ENCODE results near the gene EVL.

The EVL gene

DNA sequence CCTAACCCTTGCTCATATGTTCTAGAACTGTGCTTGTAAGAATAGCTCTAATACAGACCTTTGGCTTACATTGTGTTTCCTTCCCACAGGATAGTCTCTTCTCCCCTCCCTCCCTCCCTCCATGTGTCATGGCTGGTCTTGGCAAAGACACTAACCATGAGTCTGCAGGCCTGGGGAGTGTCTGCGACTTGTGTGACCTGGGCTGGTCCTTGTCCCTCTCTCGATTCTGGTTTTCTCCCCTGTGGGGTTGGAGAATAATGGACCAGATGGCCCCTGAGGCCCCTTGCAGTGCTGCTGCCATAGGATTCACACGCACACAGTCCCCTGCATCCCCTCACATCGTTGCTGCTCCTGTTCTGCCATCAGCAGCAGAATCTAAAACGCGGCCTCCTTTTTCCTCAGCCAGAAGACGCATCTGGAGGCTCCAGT is 64.0 kb downstream of the EVL start:
- Mint-ChIP-seq H3K4me1 (peaks cover 16% of the 10 kb centered on the region), H3K27ac (peak overlapping the region in 1 of 2 donors; percentile 61), H3K9me3 (no peaks in the 10 kb centered on the region), H3K27me3 (no peaks in the 10 kb centered on the region), H3K4me3 (no peak overlapping the region)
- DNase-seq (no peak), ATAC-seq (no peak)

- DNase-seq = no peak
- ATAC-seq = no peak
- no peaks in the 10 kb centered on the region for H3K9me3 Mint-ChIP-seq
- peaks cover 19% of the 10 kb centered on the region for H3K4me1 Mint-ChIP-seq
- H3K27ac Mint-ChIP-seq = peak overlapping the region in 1 of 2 donors; percentile 95
- no peak overlapping the region for H3K4me3 Mint-ChIP-seq
- H3K27me3 Mint-ChIP-seq = no peaks in the 10 kb centered on the region
Measured at GRCh38 chr14:100130521-100130920, 65.3 kb downstream of the EVL start.

DNA sequence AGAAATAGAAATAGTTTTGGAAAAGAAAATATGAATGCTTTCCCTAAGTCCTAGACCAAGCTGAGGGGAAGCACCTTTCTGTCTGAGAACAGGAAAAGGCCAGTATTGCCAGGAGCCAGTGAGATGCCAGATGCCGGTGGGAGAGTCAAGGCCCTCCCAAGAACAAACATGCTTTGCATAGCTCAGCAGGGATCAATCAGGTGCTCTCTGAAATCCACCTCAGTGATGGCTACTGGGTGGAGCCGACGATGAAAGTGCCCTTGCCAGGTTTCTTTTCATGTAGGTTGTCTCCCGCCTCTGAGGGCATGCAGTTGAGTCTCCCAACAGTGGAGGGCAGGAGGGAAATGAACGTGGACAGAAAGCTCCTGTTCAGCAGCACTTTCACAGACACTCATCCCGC is 66.0 kb downstream of the EVL start:
- Mint-ChIP-seq H3K27ac (peak overlapping the region in 1 of 2 donors; percentile 95), H3K27me3 (no peaks in the 10 kb centered on the region), H3K9me3 (no peaks in the 10 kb centered on the region), H3K4me3 (no peak overlapping the region), H3K4me1 (peaks cover 24% of the 10 kb centered on the region)
- DNase-seq = no peak
- ATAC-seq = no peak

DNA sequence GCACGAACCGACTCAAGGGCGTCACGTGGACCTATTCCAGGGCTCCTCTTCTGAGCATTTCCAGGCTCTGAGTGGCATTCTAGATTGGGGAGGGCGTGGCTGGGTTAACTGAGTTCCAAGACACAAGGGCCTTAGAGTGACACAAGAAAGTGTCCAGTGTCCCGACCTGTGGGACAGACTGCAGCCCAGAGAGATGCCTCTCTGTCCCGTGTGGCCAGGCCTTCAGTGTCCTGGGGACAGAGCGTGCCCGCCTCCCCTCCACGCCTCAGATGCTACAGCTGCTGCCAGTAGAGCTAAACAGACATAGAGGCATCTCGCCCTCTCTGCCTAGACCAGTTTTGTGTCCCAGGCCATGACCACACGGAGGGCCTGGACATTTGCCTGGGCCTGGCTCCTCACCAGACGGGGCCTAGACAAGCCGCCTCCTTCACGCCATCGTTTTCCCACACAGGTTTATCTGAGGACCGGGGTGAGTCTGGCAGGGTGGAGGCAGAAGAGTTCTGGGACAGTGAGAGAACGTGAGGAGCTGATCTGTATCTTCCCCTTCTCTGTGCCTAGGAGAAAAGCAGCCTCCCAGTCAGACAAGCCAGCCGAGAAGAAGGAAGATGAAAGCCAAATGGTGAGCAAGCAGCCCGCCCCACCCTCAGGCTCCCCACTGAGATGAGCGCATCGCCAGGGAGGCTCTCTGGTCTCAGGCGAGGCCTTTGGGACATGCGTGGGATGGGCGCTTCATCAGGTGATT is 67.1 kb downstream of the EVL start:
- no peaks in the 10 kb centered on the region for H3K9me3 Mint-ChIP-seq
- ATAC-seq = peak; percentile 32
- peaks cover 24% of the 10 kb centered on the region for H3K4me1 Mint-ChIP-seq
- DNase-seq = no peak
- H3K4me3 Mint-ChIP-seq = no peak overlapping the region
- H3K27ac Mint-ChIP-seq = peak overlapping the region in 1 of 2 donors; percentile 78
- H3K27me3 Mint-ChIP-seq = no peaks in the 10 kb centered on the region

DNA sequence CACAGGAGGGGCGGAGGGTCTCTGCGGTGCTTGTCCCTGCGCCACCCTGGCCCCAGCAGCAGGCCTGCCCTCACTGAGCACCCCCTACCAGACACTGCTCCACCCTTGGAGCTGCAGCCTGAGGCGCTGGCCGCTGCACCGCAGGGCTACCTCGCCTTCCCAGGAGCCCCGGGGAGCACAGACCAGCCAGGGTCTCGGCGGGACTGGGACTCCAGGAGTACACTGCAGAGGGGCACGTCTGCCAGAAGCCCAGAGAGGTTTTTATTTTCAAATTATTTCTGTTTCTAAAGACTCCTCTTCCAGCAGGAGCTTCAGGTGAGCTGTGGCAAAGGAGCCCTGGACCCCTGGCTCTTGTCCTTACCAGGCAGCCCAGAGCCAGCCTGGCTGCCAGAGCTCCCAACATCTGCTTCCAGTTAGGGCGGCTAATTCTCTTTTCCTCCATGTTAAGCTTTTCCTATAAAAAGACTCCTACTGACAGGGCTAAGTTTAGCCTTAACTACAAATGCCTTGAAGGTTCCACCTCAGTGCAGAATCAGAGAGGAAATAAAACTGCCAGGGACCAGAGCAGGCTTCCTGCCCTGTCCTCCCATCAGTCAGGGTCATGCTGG is 67.8 kb downstream of the EVL start:
- H3K27ac Mint-ChIP-seq = peak overlapping the region in 1 of 2 donors; percentile 78
- ATAC-seq = no peak
- peaks cover 24% of the 10 kb centered on the region for H3K4me1 Mint-ChIP-seq
- H3K9me3 Mint-ChIP-seq = no peaks in the 10 kb centered on the region
- DNase-seq = no peak
- H3K27me3 Mint-ChIP-seq = no peaks in the 10 kb centered on the region
- H3K4me3 Mint-ChIP-seq = no peak overlapping the region

- H3K27ac Mint-ChIP-seq = peak overlapping the region in 1 of 2 donors; percentile 54
Measured at GRCh38 chr14:100134586-100134985, 69.4 kb downstream of the EVL start.

DNA sequence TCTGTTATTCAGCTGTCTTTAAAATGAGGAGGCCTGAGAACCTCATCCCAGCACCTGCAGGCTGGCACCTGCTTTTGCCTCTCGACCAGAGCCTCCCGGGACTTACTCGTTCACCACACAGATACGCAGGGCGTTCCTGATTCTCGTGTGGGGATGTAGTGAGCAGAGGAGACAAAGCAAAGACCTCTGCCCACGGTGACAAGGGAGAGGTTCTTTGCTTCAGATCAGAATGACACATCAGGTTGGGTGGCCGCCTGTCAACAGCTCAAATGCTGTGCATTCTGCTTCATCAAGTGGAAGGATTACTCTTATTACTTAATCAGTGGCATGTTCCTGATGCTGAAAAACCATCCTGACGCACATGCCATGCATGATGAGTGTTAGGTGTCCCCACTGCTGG is 69.9 kb downstream of the EVL start:
- Mint-ChIP-seq H3K27me3 (no peaks in the 10 kb centered on the region), H3K4me3 (no peak overlapping the region), H3K4me1 (peaks cover 39% of the 10 kb centered on the region), H3K27ac (no peak overlapping the region), H3K9me3 (no peaks in the 10 kb centered on the region)
- ATAC-seq (no peak), DNase-seq (no peak)

More at GRCh38 chr14:100134586-100134985, 69.4 kb downstream of the EVL start:
- H3K4me1 Mint-ChIP-seq = peaks cover 39% of the 10 kb centered on the region
- no peaks in the 10 kb centered on the region for H3K9me3 Mint-ChIP-seq
- H3K27me3 Mint-ChIP-seq = no peaks in the 10 kb centered on the region
- ATAC-seq (no peak), DNase-seq (no peak)
- no peak overlapping the region for H3K4me3 Mint-ChIP-seq

DNA sequence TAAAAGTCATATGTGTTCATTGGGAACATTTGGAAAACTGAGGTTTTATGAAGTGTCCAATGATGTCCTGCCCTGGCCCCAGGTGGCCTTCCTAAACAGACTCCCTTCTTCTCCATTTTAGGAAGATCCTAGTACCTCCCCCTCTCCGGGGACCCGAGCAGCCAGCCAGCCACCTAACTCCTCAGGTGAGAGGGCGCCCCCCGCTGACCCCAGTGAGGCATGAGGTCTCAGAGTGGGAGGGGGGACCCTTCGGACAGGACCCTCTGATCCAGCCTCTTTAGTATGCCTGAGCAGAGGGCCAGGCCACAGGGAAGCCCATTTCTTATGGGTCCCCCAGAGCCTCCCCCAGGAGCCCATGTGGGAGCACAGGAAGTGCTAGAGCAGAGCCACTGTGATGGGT is 70.6 kb downstream of the EVL start:
- Mint-ChIP-seq H3K27me3 (no peaks in the 10 kb centered on the region), H3K4me3 (no peak overlapping the region), H3K4me1 (peaks cover 34% of the 10 kb centered on the region), H3K27ac (peak overlapping the region; percentile 33 to 71), H3K9me3 (no peaks in the 10 kb centered on the region)
- ATAC-seq (no peak), DNase-seq (no peak)

GRCh38 chr14:100137173-100137572 is 72.0 kb downstream of the EVL start:
- ATAC-seq (no peak), DNase-seq (no peak)
- Mint-ChIP-seq H3K4me3 (no peak overlapping the region), H3K27ac (peak overlapping the region in 1 of 2 donors; percentile 91), H3K4me1 (peaks cover 44% of the 10 kb centered on the region), H3K27me3 (no peaks in the 10 kb centered on the region), H3K9me3 (no peaks in the 10 kb centered on the region)

GRCh38 chr14:100138082-100138787 is 73.0 kb downstream of the EVL start:
- no peak overlapping the region for H3K4me3 Mint-ChIP-seq
- peaks cover 44% of the 10 kb centered on the region for H3K4me1 Mint-ChIP-seq
- ATAC-seq (no peak), DNase-seq (no peak)
- H3K9me3 Mint-ChIP-seq = no peaks in the 10 kb centered on the region
- no peaks in the 10 kb centered on the region for H3K27me3 Mint-ChIP-seq
- peak overlapping the region in 1 of 2 donors; percentile 78 for H3K27ac Mint-ChIP-seq

DNA sequence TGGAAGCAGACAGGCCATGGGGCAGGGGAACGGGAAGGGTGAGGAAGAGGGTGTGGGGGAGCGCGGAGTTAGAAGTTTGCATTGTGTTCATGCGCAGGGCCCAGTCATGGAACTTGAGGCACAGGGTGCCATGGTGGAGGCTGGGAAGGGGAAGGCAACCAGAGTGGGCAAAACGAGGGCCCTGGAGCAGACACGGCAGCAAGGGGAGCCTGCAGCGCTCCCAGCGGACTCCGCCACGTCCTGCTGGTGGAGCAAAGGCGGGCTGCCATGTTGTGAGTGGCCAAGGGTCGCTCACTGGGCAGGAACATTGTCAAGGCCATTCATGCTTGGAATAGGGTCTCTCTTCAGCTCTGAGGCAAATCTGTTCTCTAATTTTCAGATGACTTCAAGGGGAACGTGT is 73.7 kb downstream of the EVL start:
- H3K27me3 Mint-ChIP-seq = no peaks in the 10 kb centered on the region
- H3K27ac Mint-ChIP-seq = peak overlapping the region in 1 of 2 donors; percentile 78
- H3K9me3 Mint-ChIP-seq = no peaks in the 10 kb centered on the region

DNA sequence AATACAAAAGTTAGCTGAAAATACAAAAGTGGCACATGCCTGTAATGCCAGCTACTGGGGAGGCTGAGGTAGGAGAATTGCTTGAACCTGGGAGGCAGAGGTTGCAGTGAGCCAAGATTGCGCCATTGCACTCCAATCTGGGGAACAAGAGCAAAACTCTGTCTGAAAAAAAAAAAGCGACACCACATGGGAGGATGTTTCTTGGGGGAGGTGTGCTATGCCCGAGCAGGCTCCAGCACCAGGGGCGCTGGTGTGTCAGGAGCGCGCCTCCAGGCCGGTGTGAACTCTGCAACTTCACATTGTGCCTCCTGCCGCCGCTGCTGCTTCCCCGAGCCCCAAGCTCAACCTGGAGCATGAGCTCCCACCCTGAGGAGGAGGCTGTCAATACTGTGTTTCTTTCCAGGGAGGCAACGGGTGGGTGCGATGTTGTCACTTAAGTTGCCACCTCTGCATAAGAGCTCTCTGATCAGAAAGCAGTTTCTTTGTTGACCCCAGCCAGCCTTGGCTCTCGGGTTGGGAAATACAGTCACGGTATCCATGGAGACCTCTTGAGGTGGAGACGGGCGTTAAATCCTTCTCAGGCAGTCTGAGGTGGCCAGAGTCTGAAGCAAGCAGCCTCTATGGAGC is 75.3 kb downstream of the EVL start:
- no peak for DNase-seq
- peaks cover 55% of the 10 kb centered on the region for H3K4me1 Mint-ChIP-seq
- H3K9me3 Mint-ChIP-seq = no peaks in the 10 kb centered on the region
- peak overlapping the region in 1 of 2 donors; percentile 94 for H3K27ac Mint-ChIP-seq
- H3K27me3 Mint-ChIP-seq = no peaks in the 10 kb centered on the region
- H3K4me3 Mint-ChIP-seq = no peak overlapping the region
- ATAC-seq = no peak

More for the DNA sequence above, 73.7 kb downstream of the EVL start:
- ATAC-seq (no peak), DNase-seq (no peak)
- Mint-ChIP-seq H3K4me3 (no peak overlapping the region), H3K4me1 (peaks cover 45% of the 10 kb centered on the region)

- ATAC-seq (no peak), DNase-seq (no peak)
- Mint-ChIP-seq H3K27ac (peak overlapping the region in 1 of 2 donors; percentile 78), H3K27me3 (no peaks in the 10 kb centered on the region), H3K4me3 (no peak overlapping the region), H3K4me1 (peaks cover 55% of the 10 kb centered on the region), H3K9me3 (no peaks in the 10 kb centered on the region)
Measured at GRCh38 chr14:100141098-100141497, 75.9 kb downstream of the EVL start.

GRCh38 chr14:100142073-100143040 is 77.1 kb downstream of the EVL start:
- ATAC-seq (no peak), DNase-seq (no peak)
- Mint-ChIP-seq H3K4me3 (no peak overlapping the region), H3K9me3 (no peaks in the 10 kb centered on the region), H3K27ac (peak overlapping the region in 1 of 2 donors; percentile 93), H3K27me3 (no peaks in the 10 kb centered on the region), H3K4me1 (peaks cover 68% of the 10 kb centered on the region)

DNA sequence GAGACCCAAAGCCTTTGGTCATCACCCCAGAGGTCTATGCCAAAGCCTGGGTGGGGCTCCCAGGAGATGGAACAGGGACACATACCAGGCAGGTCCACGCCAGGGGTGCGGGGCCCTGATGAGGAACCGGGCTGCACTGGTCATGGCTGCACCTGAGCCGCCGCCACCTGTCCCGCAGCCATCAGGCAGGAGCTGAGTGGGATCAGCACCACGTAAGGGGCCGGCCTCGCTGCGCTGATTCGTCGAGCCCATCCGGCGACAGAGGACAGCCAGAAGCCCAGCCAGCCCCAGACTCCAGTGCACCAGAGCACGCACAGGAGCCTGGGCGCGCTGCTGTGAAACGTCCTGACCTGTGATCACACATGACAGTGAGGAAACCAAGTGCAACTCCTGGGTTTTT is 78.3 kb downstream of the EVL start:
- Mint-ChIP-seq H3K4me3 (no peak overlapping the region), H3K9me3 (no peaks in the 10 kb centered on the region), H3K4me1 (peaks cover 75% of the 10 kb centered on the region), H3K27me3 (no peaks in the 10 kb centered on the region), H3K27ac (peak overlapping the region in 1 of 2 donors; percentile 76)
- ATAC-seq (no peak), DNase-seq (no peak)
